Mesothelial cell of epicardium (in vitro differentiated cells): ENCODE measurements around the gene MCF2L. TPM values are rescaled to one million over a fixed set of nuclear protein-coding genes. Genes with fewer than 3 reads are reported as not detected.

Experiments
- DNase-seq, 2 experiments: peaks; one replicate each; pipeline ENCODE4 v3.0.0; 2021; ENCODE audit warnings: low spot score in 2 of 2; ENCODE audit not compliant: unreplicated experiment in 2 of 2
- H3K27ac Mint-ChIP-seq: 2 replicates; pipeline ENCODE4 v1.8.0; 2021; ENCODE audit warnings: mixed read lengths
- H3K27me3 Mint-ChIP-seq: 2 replicates; pipeline ENCODE4 v1.8.0; 2021; ENCODE audit warnings: low read depth, mixed read lengths
- H3K36me3 Mint-ChIP-seq: 2 replicates; pipeline ENCODE4 v1.8.0; 2021; ENCODE audit warnings: mixed read lengths
- H3K4me1 Mint-ChIP-seq: 2 replicates; pipeline ENCODE4 v1.8.0; 2021; ENCODE audit warnings: mixed read lengths
- H3K4me3 Mint-ChIP-seq: 2 replicates; pipeline ENCODE4 v1.8.0; 2021; ENCODE audit warnings: mild to moderate bottlenecking, moderate library complexity, mixed read lengths
- H3K9me3 Mint-ChIP-seq: 2 replicates; pipeline ENCODE4 v1.8.0; 2021; ENCODE audit warnings: mixed read lengths
- total RNA-seq: library from RNA; stranded (reverse); gene quantifications from 3 replicates; pipeline ENCODE4 v1.2.1, GENCODE V29; 2021
- TF ChIP-seq, protein P1 (sequence below): fragments of 200-600 bp; sonication (generic); IDR thresholded peaks from one replicate; pipeline ENCODE4 v1.5.0; 2021; ENCODE audit warnings: antibody characterized with exemption; ENCODE audit not compliant: unreplicated experiment

The MCF2L gene
- total RNA-seq, 1 donor from 2014 or later, result 36.6 TPM

DNA sequence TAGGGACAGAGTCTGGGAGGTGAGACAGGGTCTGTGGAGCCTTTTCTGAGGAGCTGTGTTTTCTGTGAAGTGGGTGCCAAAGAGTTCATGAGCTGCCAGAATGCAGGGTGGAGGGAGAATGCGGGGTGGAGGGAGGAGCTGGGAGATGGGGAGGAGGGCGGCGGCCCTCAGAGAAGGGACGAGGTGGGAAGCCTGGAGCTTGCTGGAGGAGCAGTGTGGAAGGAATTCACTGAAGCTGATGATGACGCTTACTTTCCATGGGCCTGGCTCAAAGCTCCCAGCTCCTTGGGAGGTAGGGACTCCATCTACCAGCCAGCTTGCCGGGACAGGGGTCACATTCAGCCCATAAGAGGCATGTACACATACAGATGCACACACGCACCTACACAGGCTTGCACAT is 62.5 kb downstream of the MCF2L start:
- H3K27ac Mint-ChIP-seq, result no peak overlapping the region
- TF ChIP-seq, protein P1, sequence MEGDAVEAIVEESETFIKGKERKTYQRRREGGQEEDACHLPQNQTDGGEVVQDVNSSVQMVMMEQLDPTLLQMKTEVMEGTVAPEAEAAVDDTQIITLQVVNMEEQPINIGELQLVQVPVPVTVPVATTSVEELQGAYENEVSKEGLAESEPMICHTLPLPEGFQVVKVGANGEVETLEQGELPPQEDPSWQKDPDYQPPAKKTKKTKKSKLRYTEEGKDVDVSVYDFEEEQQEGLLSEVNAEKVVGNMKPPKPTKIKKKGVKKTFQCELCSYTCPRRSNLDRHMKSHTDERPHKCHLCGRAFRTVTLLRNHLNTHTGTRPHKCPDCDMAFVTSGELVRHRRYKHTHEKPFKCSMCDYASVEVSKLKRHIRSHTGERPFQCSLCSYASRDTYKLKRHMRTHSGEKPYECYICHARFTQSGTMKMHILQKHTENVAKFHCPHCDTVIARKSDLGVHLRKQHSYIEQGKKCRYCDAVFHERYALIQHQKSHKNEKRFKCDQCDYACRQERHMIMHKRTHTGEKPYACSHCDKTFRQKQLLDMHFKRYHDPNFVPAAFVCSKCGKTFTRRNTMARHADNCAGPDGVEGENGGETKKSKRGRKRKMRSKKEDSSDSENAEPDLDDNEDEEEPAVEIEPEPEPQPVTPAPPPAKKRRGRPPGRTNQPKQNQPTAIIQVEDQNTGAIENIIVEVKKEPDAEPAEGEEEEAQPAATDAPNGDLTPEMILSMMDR, result no peak
- peaks cover 5% of the 10 kb centered on the region for H3K27me3 Mint-ChIP-seq

DNA sequence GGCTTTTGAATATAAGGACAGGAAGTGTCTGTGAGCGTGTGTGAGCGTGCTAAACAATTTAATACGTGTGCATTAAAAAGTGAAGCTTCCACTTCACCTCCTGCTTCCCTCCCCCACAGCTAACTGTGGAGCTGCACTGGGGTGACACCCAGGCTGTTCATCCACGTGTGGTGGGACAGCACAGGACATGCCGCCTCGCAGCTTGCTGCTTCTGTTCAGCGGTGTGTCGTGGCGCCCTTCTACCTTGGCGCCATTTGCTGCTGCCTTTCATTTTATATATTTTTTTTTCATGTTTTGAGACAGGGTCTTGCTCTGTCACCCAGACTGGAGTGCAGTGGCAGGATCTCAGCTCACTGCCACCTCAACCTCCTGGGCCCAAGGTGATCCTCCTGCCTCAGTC is 63.3 kb downstream of the MCF2L start:
- DNase-seq, result no peak
- TF ChIP-seq, protein P1, result no peak
- Mint-ChIP-seq H3K36me3 (peaks cover 3% of the 10 kb centered on the region), H3K4me3 (no peak overlapping the region), H3K27ac (no peak overlapping the region), H3K4me1 (peaks cover 2% of the 10 kb centered on the region), H3K27me3 (peaks cover 2% of the 10 kb centered on the region), H3K9me3 (peaks cover 3% of the 10 kb centered on the region)

More for the DNA sequence above, 62.5 kb downstream of the MCF2L start:
- Mint-ChIP-seq H3K36me3 (no peaks in the 10 kb centered on the region), H3K4me3 (no peak overlapping the region), H3K4me1 (peaks cover 2% of the 10 kb centered on the region), H3K9me3 (no peaks in the 10 kb centered on the region)
- DNase-seq, result no peak

GRCh38 chr13:113033054-113033850 is 64.2 kb downstream of the MCF2L start:
- DNase-seq, result no peak
- peaks cover 2% of the 10 kb centered on the region for H3K27me3 Mint-ChIP-seq
- peaks cover 7% of the 10 kb centered on the region for H3K36me3 Mint-ChIP-seq
- peaks cover 2% of the 10 kb centered on the region for H3K4me1 Mint-ChIP-seq
- H3K4me3 Mint-ChIP-seq, result no peak overlapping the region
- peaks cover 10% of the 10 kb centered on the region for H3K9me3 Mint-ChIP-seq
- H3K27ac Mint-ChIP-seq, result no peak overlapping the region
- TF ChIP-seq, protein P1, result no peak

GRCh38 chr13:113034451-113035212 is 65.6 kb downstream of the MCF2L start:
- TF ChIP-seq, protein P1, result peak; percentile 63
- peaks cover 10% of the 10 kb centered on the region for H3K9me3 Mint-ChIP-seq
- peaks cover 7% of the 10 kb centered on the region for H3K36me3 Mint-ChIP-seq
- peak in 1 of 2 experiments; percentile 57 for DNase-seq
- H3K27ac Mint-ChIP-seq, result no peak overlapping the region
- H3K27me3 Mint-ChIP-seq, result peaks cover 2% of the 10 kb centered on the region
- H3K4me1 Mint-ChIP-seq, result peaks cover 2% of the 10 kb centered on the region
- H3K4me3 Mint-ChIP-seq, result no peak overlapping the region

- DNase-seq, result no peak
- peaks cover 2% of the 10 kb centered on the region for H3K27me3 Mint-ChIP-seq
- peaks cover 7% of the 10 kb centered on the region for H3K36me3 Mint-ChIP-seq
- TF ChIP-seq, protein P1, result peak; percentile 17
- H3K4me1 Mint-ChIP-seq, result peaks cover 2% of the 10 kb centered on the region
- no peak overlapping the region for H3K4me3 Mint-ChIP-seq
- no peak overlapping the region for H3K27ac Mint-ChIP-seq
- H3K9me3 Mint-ChIP-seq, result peaks cover 10% of the 10 kb centered on the region
These were observed 66.3 kb downstream of the MCF2L start for GRCh38 chr13:113035213-113035800.
